Nephron (organoid): ENCODE data around the gene TMEM258.
A peak's percentile ranks its signal among the peaks of the same experiment; 100 is the strongest.

Experiments used
- H3K27ac Mint-ChIP-seq, 3 experiments: 2 replicates each; pipeline ENCODE4 v1.8.0; 2020; ENCODE audit warnings: mixed read lengths in 3 of 3, mild to moderate bottlenecking in 2 of 3, moderate library complexity in 1 of 3
- H3K27me3 Mint-ChIP-seq: 2 replicates; pipeline ENCODE4 v1.8.0; 2021; ENCODE audit warnings: low read depth, mild to moderate bottlenecking, moderate library complexity, mixed read lengths
- H3K36me3 Mint-ChIP-seq: 2 replicates; pipeline ENCODE4 v1.8.0; 2020; ENCODE audit warnings: low read depth, mixed read lengths
- H3K4me1 Mint-ChIP-seq: 2 replicates; pipeline ENCODE4 v1.8.0; 2020; ENCODE audit warnings: mixed read lengths
- H3K4me3 Mint-ChIP-seq, 3 experiments: 2 replicates each; pipeline ENCODE4 v1.8.0; 2020; ENCODE audit warnings: mild to moderate bottlenecking in 3 of 3, mixed read lengths in 3 of 3, moderate library complexity in 2 of 3
- H3K9me3 Mint-ChIP-seq: 2 replicates; pipeline ENCODE4 v1.8.0; 2020; ENCODE audit warnings: mixed read lengths
- CTCF ChIP-seq, 3 experiments: fragments of 200-600 bp; sonication (generic); IDR thresholded peaks; one replicate each; pipeline ENCODE4 v1.5.0; 2021; ENCODE audit warnings: antibody characterized with exemption in 3 of 3; ENCODE audit not compliant: unreplicated experiment in 3 of 3

The TMEM258 gene

DNA sequence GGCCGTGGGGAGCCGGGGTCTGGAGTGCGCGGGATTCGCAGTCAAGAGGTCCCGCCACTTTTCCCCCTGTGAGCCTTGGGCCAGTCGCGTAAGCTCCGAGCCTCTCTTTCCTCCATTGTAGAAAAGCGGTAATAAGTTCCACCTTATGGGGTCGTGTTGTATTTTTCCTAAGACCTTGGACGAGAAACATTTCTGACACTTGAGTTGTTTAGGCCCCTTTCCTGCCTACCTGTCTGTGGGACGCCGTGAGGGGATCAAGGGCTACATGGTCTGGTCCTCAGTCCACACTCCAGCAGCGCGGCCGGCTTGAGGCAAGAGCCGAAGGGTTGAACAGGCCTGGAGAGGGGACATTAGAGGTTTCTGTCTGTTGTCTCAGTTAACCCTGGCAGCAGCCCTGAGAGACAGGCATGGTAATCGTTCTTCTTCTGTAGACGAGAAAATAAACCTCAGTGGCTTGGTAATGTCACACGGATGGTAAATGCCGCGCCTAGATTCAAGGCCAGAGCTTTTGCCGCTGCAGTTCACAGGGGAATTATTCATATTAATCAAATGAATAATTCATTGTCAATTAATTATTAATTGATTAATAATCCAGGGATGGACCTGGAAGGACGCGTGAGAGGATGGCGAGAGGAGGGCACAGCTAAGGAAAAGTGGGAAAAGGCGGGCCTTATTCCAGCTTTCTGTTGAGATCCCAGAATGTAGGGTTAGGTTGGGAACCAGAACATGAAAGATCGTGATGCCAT, 857 bp upstream of the TMEM258 start:
- no peak for TF ChIP-seq CTCF (IDR thresholded peaks at IDR 0.05; ENCODE audit: unreplicated experiment in 3 of 3)
- Mint-ChIP-seq H3K4me3 (peak overlapping the region; percentile 92 to 96 (median 94)), H3K9me3 (no peaks in the 10 kb centered on the region), H3K36me3 (peaks cover 22% of the 10 kb centered on the region), H3K27me3 (no peaks in the 10 kb centered on the region), H3K4me1 (peaks cover 21% of the 10 kb centered on the region), H3K27ac (peak overlapping the region; percentile 92 to 99 (median 97))

DNA sequence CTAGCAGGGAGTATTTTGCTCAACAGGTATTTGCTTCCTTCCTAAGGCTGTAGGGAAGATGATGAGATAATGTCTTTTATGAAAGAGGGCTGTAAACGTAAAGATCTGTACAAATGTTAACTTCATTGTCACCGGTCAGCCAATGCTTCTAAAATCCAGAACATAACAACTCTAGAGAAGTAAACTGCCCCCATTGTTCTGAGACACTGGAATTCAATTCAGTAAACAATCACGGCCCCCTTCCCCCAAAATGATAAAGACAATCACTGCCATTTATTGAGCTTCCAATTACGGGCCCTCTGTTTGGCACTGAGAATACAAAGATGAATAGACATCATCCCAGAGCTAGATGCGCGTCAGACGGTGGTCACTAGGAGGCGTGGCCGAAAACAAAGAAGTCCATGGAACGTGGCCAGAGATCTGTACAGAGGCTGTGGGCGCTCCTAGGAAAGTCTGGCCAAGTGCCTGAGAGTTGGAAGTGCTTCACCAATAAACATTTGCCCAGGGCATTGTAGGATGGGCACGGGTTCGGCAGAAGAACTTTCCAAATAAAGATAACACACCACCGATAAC, 576 bp downstream of the TMEM258 start:
- H3K27me3 Mint-ChIP-seq, result no peaks in the 10 kb centered on the region
- peak overlapping the region; percentile 97 to 99 (median 99) for H3K27ac Mint-ChIP-seq
- H3K9me3 Mint-ChIP-seq, result no peaks in the 10 kb centered on the region
- H3K4me1 Mint-ChIP-seq, result peaks cover 15% of the 10 kb centered on the region
- peaks cover 23% of the 10 kb centered on the region for H3K36me3 Mint-ChIP-seq
- H3K4me3 Mint-ChIP-seq, result peak overlapping the region; percentile 92 to 96 (median 94)
- TF ChIP-seq CTCF (IDR thresholded peaks at IDR 0.05; ENCODE audit: unreplicated experiment in 3 of 3), result peak in 1 of 3 experiments; percentile 16

GRCh38 chr11:61787928-61788491, 4.4 kb downstream of the TMEM258 start:
- TF ChIP-seq CTCF (IDR thresholded peaks at IDR 0.05; ENCODE audit: unreplicated experiment in 3 of 3), result peak; percentile 44 to 52 (median 50)
- peaks cover 37% of the 10 kb centered on the region for H3K36me3 Mint-ChIP-seq
- H3K27me3 Mint-ChIP-seq, result no peaks in the 10 kb centered on the region
- no peaks in the 10 kb centered on the region for H3K9me3 Mint-ChIP-seq
- H3K27ac Mint-ChIP-seq, result no peak overlapping the region
- H3K4me3 Mint-ChIP-seq, result no peak overlapping the region
- H3K4me1 Mint-ChIP-seq, result peaks cover 8% of the 10 kb centered on the region

DNA sequence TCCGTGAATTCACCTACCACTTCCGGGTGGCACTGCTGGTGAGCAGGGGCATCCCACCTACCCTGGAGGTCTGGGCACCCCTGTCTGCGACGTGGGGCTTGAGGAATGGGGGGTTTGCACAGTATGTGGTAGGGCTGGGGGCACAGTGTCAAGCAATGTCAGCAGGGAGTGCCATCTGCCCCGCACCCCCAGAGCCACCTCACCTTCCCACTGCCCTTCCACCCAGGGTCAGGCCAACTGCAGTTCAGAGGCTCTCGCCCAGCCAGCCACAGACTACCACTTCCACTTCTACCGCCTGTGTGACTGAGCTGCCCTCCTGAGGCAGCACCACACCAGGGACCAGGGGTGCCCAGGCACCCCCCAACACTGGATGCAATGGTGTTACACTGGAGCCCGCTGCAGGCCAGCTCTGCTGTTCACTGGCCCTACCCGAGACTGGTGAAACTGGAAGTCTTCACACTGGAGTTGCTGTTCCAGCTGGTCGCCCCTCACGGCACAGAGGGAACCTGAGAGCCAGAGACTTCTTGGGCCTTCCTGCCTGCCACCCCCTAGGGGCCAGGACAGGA, 6.5 kb downstream of the TMEM258 start:
- H3K4me3 Mint-ChIP-seq, result no peak overlapping the region
- H3K9me3 Mint-ChIP-seq, result no peaks in the 10 kb centered on the region
- peaks cover 40% of the 10 kb centered on the region for H3K36me3 Mint-ChIP-seq
- no peak overlapping the region for H3K27ac Mint-ChIP-seq
- TF ChIP-seq CTCF (IDR thresholded peaks at IDR 0.05; ENCODE audit: unreplicated experiment in 3 of 3), result no peak
- H3K27me3 Mint-ChIP-seq, result no peaks in the 10 kb centered on the region
- no peaks in the 10 kb centered on the region for H3K4me1 Mint-ChIP-seq

- peaks cover 31% of the 10 kb centered on the region for H3K36me3 Mint-ChIP-seq
- H3K27ac Mint-ChIP-seq, result peak overlapping the region in 1 of 3 experiments; percentile 57
- H3K27me3 Mint-ChIP-seq, result no peaks in the 10 kb centered on the region
- no peak overlapping the region for H3K4me3 Mint-ChIP-seq
- no peaks in the 10 kb centered on the region for H3K4me1 Mint-ChIP-seq
- TF ChIP-seq CTCF (IDR thresholded peaks at IDR 0.05; ENCODE audit: unreplicated experiment in 3 of 3), result no peak
- no peaks in the 10 kb centered on the region for H3K9me3 Mint-ChIP-seq
These were observed 7.9 kb downstream of the TMEM258 start for GRCh38 chr11:61784506-61784805.
